ENCODE results near the gene HEATR9. TPM values are rescaled to one million over a fixed set of nuclear protein-coding genes. Genes with fewer than 3 reads are reported as not detected.

The HEATR9 gene
- total and polyA plus RNA-seq, 5 experiments from 2014 or later, result 0.07 to 1.2 (median 1.2) TPM; not detected in 2

- peaks cover 0 to 42% (median 0%) of the 10 kb centered on the region in 3 donors for H3K36me3 Mint-ChIP-seq
- H3K9me3 Mint-ChIP-seq, result no peaks in the 10 kb centered on the region
- H3K4me3 Mint-ChIP-seq, result peak overlapping the region in 9 of 10 donors; percentile 51 to 94 (median 60)
- POLR2A ChIA-PET, result interaction anchor here (5.8 kb wide), 1 partner anchor 47 kb away, joined by 165 read pairs; no protein-coding TSS in a partner anchor
- ATAC-seq (no peak), DNase-seq (no peak)
- H3K4me1 Mint-ChIP-seq, result peaks cover 38 to 86% (median 72%) of the 10 kb centered on the region in 4 donors
- H3K27me3 Mint-ChIP-seq, result no peaks in the 10 kb centered on the region
- H3K27ac Mint-ChIP-seq, result peak overlapping the region in 5 of 10 donors; percentile 31 to 54 (median 37)
These were observed 56.9 kb downstream of the HEATR9 start for GRCh38 chr17:35811759-35812158.

- DNase-seq, result no peak
- peaks cover 33 to 73% (median 64%) of the 10 kb centered on the region in 4 donors for H3K4me1 Mint-ChIP-seq
- H3K36me3 Mint-ChIP-seq, result peaks cover 0 to 26% (median 0%) of the 10 kb centered on the region in 3 donors
- no peaks in the 10 kb centered on the region for H3K27me3 Mint-ChIP-seq
- peak overlapping the region; percentile 92 to 99 (median 96) for H3K4me3 Mint-ChIP-seq
- no peaks in the 10 kb centered on the region for H3K9me3 Mint-ChIP-seq
- ATAC-seq, result no peak
- POLR2A ChIA-PET, result interaction anchor here (1.0 to 5.8 kb wide), 12 partner anchors 9 to 787 kb away, joined by 3 to 165 read pairs (median 5); partner anchors contain the start of genes MMP28, PEX12, RAD51D and SLFN11
- peak overlapping the region; percentile 92 to 100 (median 98) for H3K27ac Mint-ChIP-seq
These were observed 58.7 kb downstream of the HEATR9 start for GRCh38 chr17:35809855-35810461.

- DNase-seq (peak; percentile 92 to 98 (median 96)), ATAC-seq (peak; percentile 90 to 92)
- H3K27ac Mint-ChIP-seq, result peak within 1 kb of the TSS; percentile 92 to 100 (median 98)
- H3K4me1 Mint-ChIP-seq, result peaks cover 35 to 73% (median 62%) of the 10 kb centered on the region in 4 donors
- POLR2A ChIA-PET, result interaction anchor here (0.9 to 5.8 kb wide), 22 partner anchors 9 to 848 kb away, joined by 3 to 165 read pairs (median 4); partner anchors contain the start of genes CCT6B, MMP28, PEX12 and RAD51D
- no peaks in the 10 kb centered on the region for H3K9me3 Mint-ChIP-seq
- no peaks in the 10 kb centered on the region for H3K27me3 Mint-ChIP-seq
- peaks cover 0 to 21% (median 0%) of the 10 kb centered on the region in 3 donors for H3K36me3 Mint-ChIP-seq
- H3K4me3 Mint-ChIP-seq, result peak within 1 kb of the TSS; percentile 92 to 99 (median 96)
These were observed 59.5 kb downstream of the HEATR9 start, which contains the start of gene TAF15 for GRCh38 chr17:35808962-35809854. TSS of gene TAF15 (plus strand) at chr17:35809484. CDS start at chr17:35809570, 86 bp downstream.

GRCh38 chr17:35808240-35808961, 60.3 kb downstream of the HEATR9 start:
- Mint-ChIP-seq H3K36me3 (peaks cover 0 to 15% (median 0%) of the 10 kb centered on the region in 3 donors), H3K9me3 (no peaks in the 10 kb centered on the region), H3K27ac (peak overlapping the region; percentile 92 to 100 (median 98)), H3K4me3 (peak overlapping the region; percentile 92 to 99 (median 96)), H3K4me1 (peaks cover 32 to 66% (median 56%) of the 10 kb centered on the region in 4 donors), H3K27me3 (no peaks in the 10 kb centered on the region)
- POLR2A ChIA-PET, result interaction anchor here (0.6 to 5.8 kb wide), 22 partner anchors 8 to 847 kb away, joined by 3 to 165 read pairs (median 4); partner anchors contain the start of genes CCT6B, MMP28, PEX12 and RAD51D
- DNase-seq (peak in 1 of 10 donors; percentile 8), ATAC-seq (no peak)

GRCh38 chr17:35807371-35808144, 61.1 kb downstream of the HEATR9 start:
- ATAC-seq (no peak), DNase-seq (no peak)
- peaks cover 0 to 7% (median 0%) of the 10 kb centered on the region in 3 donors for H3K36me3 Mint-ChIP-seq
- H3K4me3 Mint-ChIP-seq, result peak overlapping the region in 9 of 10 donors; percentile 24 to 99 (median 97)
- peak overlapping the region in 8 of 10 donors; percentile 98 to 100 (median 99) for H3K27ac Mint-ChIP-seq
- H3K9me3 Mint-ChIP-seq, result no peaks in the 10 kb centered on the region
- peaks cover 29 to 64% (median 55%) of the 10 kb centered on the region in 4 donors for H3K4me1 Mint-ChIP-seq
- no peaks in the 10 kb centered on the region for H3K27me3 Mint-ChIP-seq
- POLR2A ChIA-PET, result interaction anchor here (1.3 to 5.8 kb wide), 8 partner anchors 11 to 495 kb away, joined by 4 to 165 read pairs (median 6); partner anchors contain the start of gene PEX12

Other genes with a start within 250 kb of the HEATR9 start
- gene RASL10B, start 137.3 kb downstream of the HEATR9 start, total RNA-seq, result under 1 TPM; 0.38 to 0.57 TPM
- under 1 TPM in 1 of 3 donors, not detected in 2; 0.06 TPM for gene RASL10B, start 137.3 kb downstream of the HEATR9 start, polyA plus RNA-seq
- under 1 TPM; 0.33 to 0.36 TPM for gene GAS2L2, start 115.7 kb downstream of the HEATR9 start, total RNA-seq
- gene GAS2L2, start 115.7 kb downstream of the HEATR9 start, polyA plus RNA-seq, result not detected
- gene C17orf50, start 108.0 kb downstream of the HEATR9 start, total RNA-seq, result under 1 TPM in 1 of 2 experiments, not detected in 1; 0.38 TPM
- 1 to 10 TPM in 1 of 3 donors, under 1 TPM in 2; 0.20 to 2.1 (median 0.67) TPM for gene C17orf50, start 108.0 kb downstream of the HEATR9 start, polyA plus RNA-seq
- 10 to 100 TPM; 15.0 to 15.2 TPM for gene MMP28, start 73.2 kb downstream of the HEATR9 start, total RNA-seq
- 10 to 100 TPM; 10.0 to 30.1 (median 13.4) TPM for gene MMP28, start 73.2 kb downstream of the HEATR9 start, polyA plus RNA-seq
- 100 to 1,000 TPM; 271 TPM for gene TAF15, start 59.4 kb downstream of the HEATR9 start, total RNA-seq
- gene TAF15, start 59.4 kb downstream of the HEATR9 start, polyA plus RNA-seq, result 10 to 100 TPM; 15.0 to 20.2 (median 19.9) TPM
- gene CCL5, start 11.5 kb upstream of the HEATR9 start, total RNA-seq, result 10 to 100 TPM; 84.3 to 87.4 TPM
- gene CCL5, start 11.5 kb upstream of the HEATR9 start, polyA plus RNA-seq, result 1,000 to 10,000 TPM in 1 of 3 donors, 10 to 100 TPM in 2; 41.5 to 1,286 (median 63.8) TPM
- under 1 TPM in 1 of 2 experiments, not detected in 1; 0.41 TPM for gene RDM1, start 61.9 kb upstream of the HEATR9 start, total RNA-seq
- gene RDM1, start 61.9 kb upstream of the HEATR9 start, polyA plus RNA-seq, result 1 to 10 TPM in 1 of 3 donors, under 1 TPM in 1, not detected in 1; 0.32 to 2.7 TPM
- not detected for gene LYZL6, start 74.8 kb upstream of the HEATR9 start, total RNA-seq
- not detected for gene LYZL6, start 74.8 kb upstream of the HEATR9 start, polyA plus RNA-seq
- gene CCL16, start 112.6 kb upstream of the HEATR9 start, total RNA-seq, result not detected
- not detected for gene CCL16, start 112.6 kb upstream of the HEATR9 start, polyA plus RNA-seq
- not detected for gene CCL14, start 117.8 kb upstream of the HEATR9 start, total RNA-seq
- not detected for gene CCL14, start 117.8 kb upstream of the HEATR9 start, polyA plus RNA-seq
- not detected for gene CCL15, start 132.7 kb upstream of the HEATR9 start, total RNA-seq
- not detected for gene CCL15, start 132.7 kb upstream of the HEATR9 start, polyA plus RNA-seq
- gene CCL23, start 149.1 kb upstream of the HEATR9 start, total RNA-seq, result not detected
- not detected for gene CCL23, start 149.1 kb upstream of the HEATR9 start, polyA plus RNA-seq
- not detected for gene CCL18, start 195.4 kb upstream of the HEATR9 start, total RNA-seq
- not detected for gene CCL18, start 195.4 kb upstream of the HEATR9 start, polyA plus RNA-seq
- 1 to 10 TPM; 1.6 to 2.6 TPM for gene CCL3, start 221.3 kb upstream of the HEATR9 start, total RNA-seq
- gene CCL3, start 221.3 kb upstream of the HEATR9 start, polyA plus RNA-seq, result 10 to 100 TPM in 1 of 3 donors, not detected in 2; 10.9 TPM
- 1 to 10 TPM; 2.9 to 4.3 TPM for gene CCL4, start 234.9 kb upstream of the HEATR9 start, total RNA-seq
- 100 to 1,000 TPM in 1 of 3 donors, 1 to 10 TPM in 2; 2.9 to 219 (median 3.9) TPM for gene CCL4, start 234.9 kb upstream of the HEATR9 start, polyA plus RNA-seq

Measured in naive thymus-derived CD8-positive, alpha-beta T cell (primary cell).